Smooth muscle cell (in vitro differentiated cells): ENCODE data around the gene PKMYT1. TPM values are rescaled to one million over a fixed set of nuclear protein-coding genes. Genes with fewer than 3 reads are reported as not detected.

Experiments
- DNase-seq: peaks from one replicate; lab custom pipeline; 2025; ENCODE audit not compliant: unreplicated experiment; lab: John Stamatoyannopoulos, UW
- H2AFZ ChIP-seq: fragments of 200-600 bp; sonication (generic); 2 replicates; pipeline ENCODE4 v1.6.0; 2016; ENCODE audit warnings: antibody characterized with exemption, low read depth, mild to moderate bottlenecking
- H3F3A ChIP-seq: fragments of 200-600 bp; sonication (generic); 2 replicates; pipeline ENCODE4 v1.6.0; 2017; ENCODE audit warnings: antibody characterized with exemption, low read depth
- H3K27ac ChIP-seq: fragments of 200-600 bp; sonication (generic); 2 replicates; pipeline ENCODE4 v1.5.1; 2016; ENCODE audit warnings: low read depth, mild to moderate bottlenecking
- H3K27me3 ChIP-seq: fragments of 200-600 bp; sonication (generic); 2 replicates; pipeline ENCODE4 v1.6.1; 2016; ENCODE audit warnings: low read depth, mild to moderate bottlenecking
- H3K36me3 ChIP-seq: fragments of 200-600 bp; sonication (generic); 2 replicates; pipeline ENCODE4 v1.5.1; 2016; ENCODE audit warnings: low read depth
- H3K4me1 ChIP-seq: fragments of 200-600 bp; sonication (generic); 2 replicates; pipeline ENCODE4 v1.5.1; 2016; ENCODE audit warnings: low read depth
- H3K4me2 ChIP-seq: fragments of 200-600 bp; sonication (generic); 2 replicates; pipeline ENCODE4 v1.6.0; 2016; ENCODE audit warnings: mild to moderate bottlenecking
- H3K4me3 ChIP-seq: fragments of 200-600 bp; sonication (generic); 2 replicates; pipeline ENCODE4 v1.5.1; 2016; ENCODE audit warnings: mild to moderate bottlenecking
- H3K79me2 ChIP-seq: fragments of 200-600 bp; sonication (generic); 2 replicates; pipeline ENCODE4 v1.6.0; 2016; ENCODE audit warnings: low read depth, mild to moderate bottlenecking
- H3K9ac ChIP-seq: fragments of 200-600 bp; sonication (generic); 2 replicates; pipeline ENCODE4 v1.6.0; 2016; ENCODE audit warnings: low read depth
- H3K9me3 ChIP-seq: fragments of 200-600 bp; sonication (generic); replicated peaks from 2 replicates; pipeline ENCODE4 v1.5.1; 2016; ENCODE audit warnings: low read depth
- H4K20me1 ChIP-seq: fragments of 200-600 bp; sonication (generic); 2 replicates; pipeline ENCODE4 v1.6.0; 2016; ENCODE audit warnings: low read depth
- WGBS: methylation state at CpG from one replicate; pipeline ENCODE4 v1.1.7; 2016; ENCODE audit warnings: low lambda C conversion rate; 5-methylcytosine and 5-hydroxymethylcytosine counted together
- polyA plus RNA-seq: library from polyadenylated mRNA; unstranded; fragments of >200 nt; fragmentation: Nextera tagmentation; extraction: Ambion mirVana; gene quantifications from 2 replicates; pipeline ENCODE4 v1.2.1, GENCODE V29; 2016
- total RNA-seq: library from RNA; depleted of rRNA; stranded (reverse); fragments of >200 nt; gene quantifications from 2 replicates; pipeline ENCODE4 v1.2.3, GENCODE V29; 2014
- TF ChIP-seq, protein P1 (sequence below): fragments of 200-600 bp; sonication (generic); IDR thresholded peaks from 2 replicates; pipeline ENCODE4 v1.5.1; 2017; ENCODE audit warnings: borderline replicate concordance, mild to moderate bottlenecking, antibody characterized with exemption; ENCODE audit not compliant: insufficient read depth, poor library complexity, severe bottlenecking

The PKMYT1 gene
- total and polyA plus RNA-seq, 2 experiments from 2014 or later: 13.8 to 32.6 TPM

DNA sequence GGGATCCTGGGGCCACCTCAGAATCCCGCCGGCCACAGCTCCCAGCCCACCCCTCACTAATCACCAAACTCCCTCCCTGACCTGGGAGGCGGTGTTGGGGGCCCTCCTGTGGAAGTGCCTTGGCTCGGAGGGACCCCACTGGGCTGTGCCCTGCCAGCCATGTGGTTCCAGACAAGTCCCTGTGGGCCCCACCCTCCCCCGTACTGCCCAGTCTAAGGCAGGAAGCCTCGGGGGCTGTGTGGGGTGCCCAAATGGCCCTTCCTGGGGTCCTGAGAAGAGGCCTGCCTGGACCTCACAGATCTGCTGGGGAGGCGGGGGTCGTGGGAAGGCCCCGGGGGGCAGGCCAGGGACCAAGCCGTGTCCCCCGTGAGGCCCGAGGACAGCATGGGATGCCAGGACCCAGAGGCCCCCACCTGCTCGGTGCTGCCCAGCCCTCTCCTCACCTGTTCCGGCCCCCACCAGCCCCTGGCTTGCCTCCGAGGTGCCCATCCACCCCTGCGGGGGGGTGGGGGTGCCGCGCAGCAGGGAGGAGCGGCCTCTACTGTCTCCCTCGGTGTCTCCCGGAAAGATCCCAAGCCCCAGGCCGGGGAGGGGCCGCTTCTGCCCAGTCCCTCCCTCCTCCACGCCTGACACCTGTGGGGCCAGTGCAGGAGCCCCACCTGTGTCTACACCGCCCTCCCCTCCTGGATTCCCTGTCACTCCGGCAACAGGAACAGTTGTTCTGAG is 25.4 kb downstream of the PKMYT1 start:
- Histone ChIP-seq H3K9ac (no peak overlapping the region), H3K4me1 (no peaks in the 10 kb centered on the region), H3K27ac (no peak overlapping the region)

DNA sequence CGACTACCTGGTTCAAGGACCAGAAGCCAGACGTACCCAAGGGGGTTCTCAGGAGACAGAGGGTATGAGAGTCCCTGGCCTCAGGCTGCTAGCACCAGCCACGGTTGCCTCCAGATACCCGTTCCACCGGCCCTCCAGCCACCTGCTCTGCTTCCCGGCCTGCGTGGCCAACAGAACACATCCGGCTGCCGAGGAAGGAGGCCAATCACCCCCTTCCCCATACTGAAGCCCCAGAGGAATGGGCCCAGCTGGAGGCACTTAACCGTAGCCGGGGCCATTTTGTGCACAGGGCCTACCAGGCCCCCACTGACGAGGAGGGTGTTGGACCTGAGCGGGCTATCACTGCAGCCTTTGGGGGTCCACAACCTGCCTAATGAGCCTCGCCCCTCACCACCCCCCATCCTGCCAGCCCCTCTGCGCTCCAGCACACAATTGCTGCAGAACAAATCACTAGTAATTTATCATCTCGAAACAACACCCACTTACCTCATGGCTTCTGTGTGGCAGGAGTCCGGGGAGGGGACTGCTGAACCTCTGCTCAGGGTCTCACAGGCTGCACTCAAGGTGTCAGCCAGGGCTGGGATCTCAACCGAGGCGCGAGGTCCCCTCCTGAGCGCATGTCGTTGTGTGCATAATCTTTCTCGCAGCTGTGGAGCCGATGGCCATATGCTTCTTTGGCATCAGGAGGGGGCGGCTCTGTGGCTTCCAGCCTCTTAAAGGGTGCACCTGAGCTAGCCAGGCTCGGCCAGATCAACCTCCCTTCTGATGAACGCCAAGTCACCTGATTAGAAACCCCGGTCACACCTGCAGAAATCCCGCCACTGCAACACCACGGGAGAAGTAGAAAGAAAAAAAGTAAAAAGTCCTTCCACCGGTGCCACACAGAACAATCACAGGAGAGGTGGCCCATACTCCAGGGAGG is 26.3 kb downstream of the PKMYT1 start:
- Histone ChIP-seq H3K9me3 (no peaks in the 10 kb centered on the region), H3K9ac (no peak overlapping the region), H3K4me3 (no peak overlapping the region), H3K27me3 (no peaks in the 10 kb centered on the region), H3K27ac (no peak overlapping the region), H3K4me1 (no peaks in the 10 kb centered on the region), H3K4me2 (no peak overlapping the region), H3K36me3 (no peaks in the 10 kb centered on the region), H2AFZ (no peak overlapping the region), H3F3A (no peaks in the 10 kb centered on the region), H3K79me2 (no peaks in the 10 kb centered on the region), H4K20me1 (no peaks in the 10 kb centered on the region)
- DNase-seq: no peak
- TF ChIP-seq, protein P1, sequence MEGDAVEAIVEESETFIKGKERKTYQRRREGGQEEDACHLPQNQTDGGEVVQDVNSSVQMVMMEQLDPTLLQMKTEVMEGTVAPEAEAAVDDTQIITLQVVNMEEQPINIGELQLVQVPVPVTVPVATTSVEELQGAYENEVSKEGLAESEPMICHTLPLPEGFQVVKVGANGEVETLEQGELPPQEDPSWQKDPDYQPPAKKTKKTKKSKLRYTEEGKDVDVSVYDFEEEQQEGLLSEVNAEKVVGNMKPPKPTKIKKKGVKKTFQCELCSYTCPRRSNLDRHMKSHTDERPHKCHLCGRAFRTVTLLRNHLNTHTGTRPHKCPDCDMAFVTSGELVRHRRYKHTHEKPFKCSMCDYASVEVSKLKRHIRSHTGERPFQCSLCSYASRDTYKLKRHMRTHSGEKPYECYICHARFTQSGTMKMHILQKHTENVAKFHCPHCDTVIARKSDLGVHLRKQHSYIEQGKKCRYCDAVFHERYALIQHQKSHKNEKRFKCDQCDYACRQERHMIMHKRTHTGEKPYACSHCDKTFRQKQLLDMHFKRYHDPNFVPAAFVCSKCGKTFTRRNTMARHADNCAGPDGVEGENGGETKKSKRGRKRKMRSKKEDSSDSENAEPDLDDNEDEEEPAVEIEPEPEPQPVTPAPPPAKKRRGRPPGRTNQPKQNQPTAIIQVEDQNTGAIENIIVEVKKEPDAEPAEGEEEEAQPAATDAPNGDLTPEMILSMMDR: no peak
- 81% methylated on average over 30 of the region's 31 CpGs for WGBS

More for the DNA sequence above, 25.4 kb downstream of the PKMYT1 start:
- no peak overlapping the region for H3K4me3 ChIP-seq
- H3K36me3 ChIP-seq: no peaks in the 10 kb centered on the region
- no peaks in the 10 kb centered on the region for H3K79me2 ChIP-seq
- no peak for DNase-seq
- H3K4me2 ChIP-seq: no peak overlapping the region
- TF ChIP-seq, protein P1: no peak
- H4K20me1 ChIP-seq: no peaks in the 10 kb centered on the region
- no peaks in the 10 kb centered on the region for H3K27me3 ChIP-seq
- no peak overlapping the region for H2AFZ ChIP-seq
- H3K9me3 ChIP-seq: no peaks in the 10 kb centered on the region
- WGBS: 81% methylated on average over 18 of the region's 26 CpGs
- H3F3A ChIP-seq: no peaks in the 10 kb centered on the region

DNA sequence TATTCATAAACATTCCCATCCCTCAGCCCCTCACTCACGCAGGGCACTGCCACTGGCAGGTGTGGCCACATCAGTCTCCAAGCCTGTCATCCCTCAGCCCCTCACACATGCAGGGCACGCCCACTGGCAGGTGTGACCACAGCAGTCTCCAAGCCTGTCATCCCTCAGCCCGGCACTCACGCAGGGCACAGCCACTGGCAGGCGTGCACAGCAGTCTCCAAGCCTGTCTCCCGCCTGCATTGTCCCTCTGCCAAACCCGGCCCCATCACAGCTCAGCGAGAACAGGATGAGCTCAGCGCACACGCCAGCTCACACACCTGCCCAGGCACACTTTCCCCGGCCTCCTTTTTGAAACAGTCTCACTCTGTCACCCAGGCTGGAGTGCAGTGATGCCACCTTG is 27.6 kb downstream of the PKMYT1 start:
- 86% methylated on average over 11 of the region's 11 CpGs for WGBS
- H3K9ac ChIP-seq: no peak overlapping the region
- H3F3A ChIP-seq: no peaks in the 10 kb centered on the region

More for the DNA sequence above, 27.6 kb downstream of the PKMYT1 start:
- Histone ChIP-seq H3K4me2 (no peak overlapping the region), H3K4me1 (no peaks in the 10 kb centered on the region), H3K9me3 (no peaks in the 10 kb centered on the region), H3K27me3 (no peaks in the 10 kb centered on the region), H2AFZ (no peak overlapping the region), H3K36me3 (no peaks in the 10 kb centered on the region), H3K79me2 (no peaks in the 10 kb centered on the region), H3K4me3 (no peak overlapping the region), H3K27ac (no peak overlapping the region), H4K20me1 (no peaks in the 10 kb centered on the region)
- DNase-seq: no peak
- TF ChIP-seq, protein P1: no peak
